HG03280 (cell line): Measurements from ENCODE around the gene SMO.

Experiments
- ATAC-seq: cut with Tn5 transposase; IDR thresholded peaks from one replicate; pipeline ENCODE4 v1.9.1; 2021; ENCODE audit warnings: mild to moderate bottlenecking, moderate library complexity; ENCODE audit not compliant: unreplicated experiment

The SMO gene

DNA sequence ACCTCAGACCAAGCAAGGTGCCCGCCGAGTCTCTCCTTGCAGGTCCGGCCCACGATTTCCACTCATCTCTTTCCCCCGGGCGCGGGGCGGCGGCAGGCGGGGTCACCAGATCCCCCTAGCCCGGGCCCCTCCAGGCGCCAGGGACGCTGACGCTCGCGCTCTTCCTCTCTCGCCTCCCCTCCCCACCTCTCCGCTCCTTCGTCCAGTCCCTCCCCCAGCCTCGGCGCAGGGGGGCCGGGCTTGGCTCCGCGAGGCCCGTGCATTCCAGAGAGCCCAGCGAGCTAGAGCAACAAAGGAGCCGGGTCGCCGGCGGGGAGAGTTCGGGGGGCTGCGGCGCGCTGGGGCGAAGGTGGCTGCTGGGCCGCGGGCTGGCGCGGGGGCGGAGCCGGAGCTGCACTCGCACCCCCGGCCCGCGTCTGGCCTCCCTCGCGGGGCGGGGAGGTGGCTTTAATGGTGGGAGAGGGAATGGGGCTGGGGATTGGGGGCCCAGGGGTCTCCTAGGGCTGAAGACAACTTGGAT lies at the start of gene SMO:
TSS of gene SMO (plus strand) at position 262 of the 520 bp plus-strand sequence. CDS start 519 bp downstream, outside the sequence.
- no peak for ATAC-seq

DNA sequence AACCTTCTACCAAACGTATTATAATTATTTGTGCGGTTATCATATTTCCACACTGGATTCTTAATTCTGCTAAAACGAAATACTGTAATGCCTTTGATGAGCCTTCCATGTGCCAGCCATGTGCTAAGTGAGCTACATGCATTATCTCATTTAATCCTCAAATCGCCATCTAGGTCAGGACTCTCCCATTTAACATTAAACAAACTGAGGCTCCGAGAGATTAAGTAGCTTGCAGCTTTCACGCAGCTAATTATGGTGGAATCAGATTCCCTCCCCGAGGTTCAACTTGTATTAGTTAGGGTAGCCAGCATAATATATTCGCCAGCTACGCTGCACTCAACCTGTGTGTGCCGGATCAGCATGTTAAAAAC lies 44.7 kb upstream of the SMO start:
- no peak for ATAC-seq

DNA sequence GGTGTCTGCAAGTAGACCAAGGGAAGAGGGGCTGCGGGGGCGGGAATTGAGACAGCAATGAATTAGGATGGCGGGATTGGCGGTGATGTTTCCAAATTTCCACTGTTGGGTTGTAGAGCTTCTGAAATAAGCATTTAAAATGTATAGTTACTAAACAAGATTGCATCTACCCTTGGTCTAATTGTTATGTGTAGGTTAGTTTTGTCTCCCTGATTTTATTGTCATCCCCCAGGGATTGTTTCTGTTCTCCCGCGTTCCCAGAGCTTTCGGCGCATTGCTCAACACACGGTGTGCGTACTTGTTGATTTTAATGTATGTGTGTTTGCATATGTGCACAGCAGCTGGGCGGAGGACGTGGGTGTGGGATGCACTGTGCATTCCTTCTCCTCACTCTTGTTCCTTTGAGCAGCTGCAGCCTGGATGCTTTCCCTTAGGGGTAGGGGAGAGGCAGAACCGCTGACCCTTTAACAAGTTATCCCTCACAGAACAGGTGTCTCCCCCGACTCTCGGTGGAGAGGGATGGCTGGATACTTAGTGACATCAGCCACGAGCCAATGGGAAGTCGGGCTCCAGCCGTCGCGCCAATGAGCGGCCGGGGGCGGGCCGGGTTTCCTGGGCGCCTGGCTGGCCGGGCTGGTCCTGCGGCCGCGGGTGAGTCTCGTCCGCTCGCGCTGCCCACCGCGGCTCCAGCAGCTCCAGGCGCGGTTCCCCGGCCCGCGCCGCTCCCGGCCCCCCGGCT lies 44.2 kb upstream of the SMO start, which contains the start of gene TSPAN33:
TSS of gene TSPAN33 (plus strand) at position 613 of the 739 bp plus-strand sequence. CDS start 274 bp downstream, outside the sequence.
- peak; percentile 82 for ATAC-seq

DNA sequence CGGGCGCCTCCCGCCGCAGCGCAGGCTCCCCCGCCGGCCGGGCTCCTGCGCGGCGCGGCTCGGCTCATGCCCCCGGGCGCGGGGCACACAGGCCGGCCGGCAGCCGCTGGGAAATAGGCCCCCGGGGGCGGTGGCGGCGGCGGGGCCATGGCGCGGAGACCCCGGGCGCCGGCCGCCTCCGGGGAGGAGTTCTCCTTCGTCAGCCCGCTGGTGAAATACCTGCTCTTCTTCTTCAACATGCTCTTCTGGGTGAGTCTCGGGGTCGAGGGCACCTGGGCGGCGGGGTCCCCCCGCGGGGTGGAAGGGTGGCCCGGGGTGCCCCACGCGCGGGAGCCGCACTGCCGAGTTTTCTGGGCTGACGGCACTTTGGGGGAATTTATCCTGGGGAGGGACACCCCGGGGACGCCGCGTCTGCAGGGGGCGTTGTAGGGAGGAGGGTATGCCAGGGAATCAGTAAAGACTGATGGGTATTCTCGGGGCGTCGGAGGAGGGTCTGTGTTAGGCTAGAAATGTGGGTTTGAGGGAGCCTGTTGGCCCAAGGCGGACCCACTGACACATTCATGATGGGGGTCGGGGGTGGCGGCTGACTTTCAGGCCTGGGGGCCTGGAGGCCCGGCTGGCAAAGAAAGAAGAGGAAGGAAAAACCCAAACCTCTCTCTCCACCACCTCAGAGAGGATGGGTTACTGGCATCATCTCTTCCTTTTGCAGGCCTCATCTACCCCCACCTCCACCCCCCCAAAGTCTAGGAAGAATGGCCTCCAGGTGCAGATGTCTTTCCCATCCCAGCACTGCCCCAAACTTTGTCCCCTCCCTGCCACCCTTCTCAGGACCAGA lies 43.4 kb upstream of the SMO start:
- peak; percentile 16 for ATAC-seq

GRCh38 chr7:129146237-129146979 lies 42.0 kb upstream of the SMO start:
- peak; percentile 49 for ATAC-seq

DNA sequence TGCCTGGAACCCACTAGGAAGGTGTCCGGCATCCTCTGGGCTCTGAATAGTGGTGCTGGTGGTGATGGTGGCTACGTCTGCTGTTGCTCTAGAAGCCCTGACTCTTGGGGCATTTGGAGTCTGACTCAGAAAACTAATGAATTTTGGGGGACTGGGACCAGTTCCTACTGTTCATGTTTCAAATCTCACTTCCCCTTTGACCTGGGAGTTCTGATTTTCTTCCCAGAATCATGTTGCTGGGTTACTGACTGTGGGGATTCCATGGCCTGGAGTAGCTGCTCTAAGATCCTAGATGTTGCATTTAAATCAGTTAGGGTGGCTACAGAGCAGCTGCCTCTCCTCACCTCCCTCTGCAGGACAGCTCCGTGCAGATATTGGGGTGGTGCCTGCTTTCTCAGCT lies 40.7 kb upstream of the SMO start:
- ATAC-seq = no peak

DNA sequence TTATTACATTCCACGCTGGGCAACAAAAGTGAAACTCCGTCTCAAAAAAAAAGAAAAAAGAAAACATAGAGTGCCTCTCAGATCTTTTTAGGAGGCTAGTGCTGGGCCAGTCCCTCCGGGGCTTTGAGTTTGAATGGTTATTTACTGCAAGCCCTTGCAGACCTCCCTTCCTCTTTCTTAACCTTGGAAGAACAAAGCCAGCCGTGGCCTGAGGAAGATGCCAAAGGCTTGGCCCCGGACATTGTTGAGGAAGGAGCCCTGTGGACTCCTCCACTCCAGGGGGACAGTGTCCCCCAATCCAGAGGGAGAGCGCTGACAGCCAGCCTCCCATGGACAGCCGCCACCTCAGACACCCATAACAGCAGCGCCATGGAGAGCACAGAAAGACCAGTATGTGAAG lies 38.9 kb upstream of the SMO start:
- ATAC-seq = no peak

GRCh38 chr7:129150199-129150996 lies 38.0 kb upstream of the SMO start:
- no peak for ATAC-seq

- ATAC-seq = no peak
Observed at GRCh38 chr7:129157651-129158050, 30.8 kb upstream of the SMO start.

GRCh38 chr7:129159539-129159938 lies 28.9 kb upstream of the SMO start:
- ATAC-seq = no peak

GRCh38 chr7:129160161-129160905 lies 28.1 kb upstream of the SMO start:
- no peak for ATAC-seq

- ATAC-seq = no peak
Observed at GRCh38 chr7:129161524-129162225, 26.8 kb upstream of the SMO start.

DNA sequence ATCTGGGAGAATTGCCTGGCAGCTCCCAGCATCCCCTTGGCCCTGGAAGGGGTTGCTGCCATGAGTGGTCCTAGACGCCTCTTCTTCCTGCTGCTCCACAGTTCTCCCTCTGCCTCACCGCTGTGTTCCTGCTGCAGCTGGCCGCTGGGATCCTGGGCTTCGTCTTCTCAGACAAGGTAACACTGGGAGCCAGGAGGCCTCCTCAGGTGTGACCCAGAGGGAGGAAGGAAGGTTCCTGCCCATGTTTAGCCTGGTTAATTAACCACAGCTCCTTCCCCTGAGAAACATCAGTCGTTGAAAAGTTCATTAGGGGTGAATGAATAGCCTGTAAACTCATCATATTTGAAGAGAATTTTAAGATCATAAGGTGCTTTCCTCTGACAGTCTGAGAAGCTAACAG lies 25.7 kb upstream of the SMO start:
- ATAC-seq = no peak

DNA sequence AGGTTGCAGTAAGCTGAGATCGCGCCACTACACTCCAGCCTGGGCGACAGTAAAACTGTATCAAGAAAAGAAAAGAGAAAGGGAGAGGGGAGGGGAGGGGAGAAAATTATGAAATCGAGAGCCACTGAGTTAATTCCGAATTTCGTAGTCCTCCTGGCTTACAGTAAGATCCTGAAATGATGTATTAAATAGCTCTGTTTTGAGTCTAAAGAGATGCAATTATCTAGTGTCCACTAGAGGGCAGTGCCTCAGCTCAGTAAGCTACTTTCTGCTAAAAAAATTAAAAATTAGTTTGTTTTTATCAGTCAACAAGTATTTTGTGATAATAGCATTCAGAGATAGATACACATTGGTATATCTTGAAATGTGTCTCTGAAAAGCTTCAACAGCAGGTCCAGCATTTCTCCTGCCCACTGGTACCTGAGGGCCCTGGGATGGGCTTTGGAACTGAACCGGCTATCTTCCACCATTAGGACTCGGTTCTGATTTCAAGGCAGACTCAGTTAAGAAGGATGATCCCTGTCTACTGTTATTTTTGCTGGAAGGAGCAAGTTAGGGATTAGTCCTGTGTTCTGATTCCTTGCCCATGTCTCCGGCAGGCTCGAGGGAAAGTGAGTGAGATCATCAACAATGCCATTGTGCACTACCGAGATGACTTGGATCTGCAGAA lies 24.4 kb upstream of the SMO start:
- no peak for ATAC-seq

- no peak for ATAC-seq
Observed at GRCh38 chr7:129166745-129167144, 21.7 kb upstream of the SMO start.

DNA sequence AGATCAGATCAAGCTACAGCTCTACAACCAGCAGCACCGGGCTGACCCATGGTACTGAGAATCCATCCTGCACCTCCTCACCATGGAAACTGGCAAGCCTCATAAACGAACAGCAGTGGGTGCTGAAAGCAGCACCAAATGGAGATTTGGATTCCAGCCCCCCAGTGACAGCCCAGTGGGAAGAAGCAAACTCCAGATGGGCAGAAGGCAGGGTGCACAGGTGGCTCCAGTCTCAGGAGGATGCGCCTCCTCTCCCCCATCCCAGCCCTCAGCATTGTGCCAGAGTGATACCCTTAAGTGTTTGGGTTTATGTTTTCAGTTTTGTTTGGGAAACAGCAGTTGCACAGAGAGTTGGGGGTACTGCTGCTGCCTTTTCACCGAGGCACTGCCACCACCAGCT lies 20.6 kb upstream of the SMO start:
- no peak for ATAC-seq

- ATAC-seq = no peak
Observed at GRCh38 chr7:129168231-129169021, 20.0 kb upstream of the SMO start.
